Measurements from ENCODE around the gene TPO.

The TPO gene

GRCh38 chr2:1453561-1453960, 40.3 kb downstream of the TPO start:
- DNase-seq, result no peak

GRCh38 chr2:1454346-1454745, 41.1 kb downstream of the TPO start:
- no peak for DNase-seq

GRCh38 chr2:1455466-1455865, 42.2 kb downstream of the TPO start:
- no peak for DNase-seq

- DNase-seq, result no peak
These were observed 45.2 kb downstream of the TPO start for GRCh38 chr2:1458432-1458831.

- no peak for DNase-seq
These were observed 46.5 kb downstream of the TPO start for GRCh38 chr2:1459727-1460126.

GRCh38 chr2:1460851-1461418, 47.7 kb downstream of the TPO start:
- DNase-seq, result no peak

- no peak for DNase-seq
These were observed 48.5 kb downstream of the TPO start for GRCh38 chr2:1461507-1462390.

- no peak for DNase-seq
These were observed 49.7 kb downstream of the TPO start for GRCh38 chr2:1462994-1463393.

- no peak for DNase-seq
These were observed 59.1 kb downstream of the TPO start for GRCh38 chr2:1472350-1472749.

- DNase-seq, result no peak
These were observed 63.4 kb downstream of the TPO start for GRCh38 chr2:1476617-1477195.

- DNase-seq, result no peak
These were observed 64.2 kb downstream of the TPO start for GRCh38 chr2:1477196-1478040.

- no peak for DNase-seq
These were observed 65.3 kb downstream of the TPO start for GRCh38 chr2:1478311-1479305.

- DNase-seq, result no peak
These were observed 66.1 kb downstream of the TPO start for GRCh38 chr2:1479346-1479745.

- DNase-seq, result no peak
These were observed 67.4 kb downstream of the TPO start for GRCh38 chr2:1480671-1481076.

- no peak for DNase-seq
These were observed 68.4 kb downstream of the TPO start for GRCh38 chr2:1481406-1482252.

- no peak for DNase-seq
These were observed 69.0 kb downstream of the TPO start for GRCh38 chr2:1482253-1482675.

GRCh38 chr2:1482981-1483380, 69.7 kb downstream of the TPO start:
- no peak for DNase-seq

GRCh38 chr2:1483551-1483950, 70.3 kb downstream of the TPO start:
- no peak for DNase-seq

- DNase-seq, result no peak
These were observed 71.0 kb downstream of the TPO start for GRCh38 chr2:1484131-1484884.

GRCh38 chr2:1486670-1487069, 73.4 kb downstream of the TPO start:
- no peak for DNase-seq
